GM21786 (cell line): ENCODE data around the gene CLTB.

Experiments used
- ATAC-seq: cut with Tn5 transposase; IDR thresholded peaks from one replicate; pipeline ENCODE4 v1.9.1; 2021; ENCODE audit not compliant: unreplicated experiment

The CLTB gene

DNA sequence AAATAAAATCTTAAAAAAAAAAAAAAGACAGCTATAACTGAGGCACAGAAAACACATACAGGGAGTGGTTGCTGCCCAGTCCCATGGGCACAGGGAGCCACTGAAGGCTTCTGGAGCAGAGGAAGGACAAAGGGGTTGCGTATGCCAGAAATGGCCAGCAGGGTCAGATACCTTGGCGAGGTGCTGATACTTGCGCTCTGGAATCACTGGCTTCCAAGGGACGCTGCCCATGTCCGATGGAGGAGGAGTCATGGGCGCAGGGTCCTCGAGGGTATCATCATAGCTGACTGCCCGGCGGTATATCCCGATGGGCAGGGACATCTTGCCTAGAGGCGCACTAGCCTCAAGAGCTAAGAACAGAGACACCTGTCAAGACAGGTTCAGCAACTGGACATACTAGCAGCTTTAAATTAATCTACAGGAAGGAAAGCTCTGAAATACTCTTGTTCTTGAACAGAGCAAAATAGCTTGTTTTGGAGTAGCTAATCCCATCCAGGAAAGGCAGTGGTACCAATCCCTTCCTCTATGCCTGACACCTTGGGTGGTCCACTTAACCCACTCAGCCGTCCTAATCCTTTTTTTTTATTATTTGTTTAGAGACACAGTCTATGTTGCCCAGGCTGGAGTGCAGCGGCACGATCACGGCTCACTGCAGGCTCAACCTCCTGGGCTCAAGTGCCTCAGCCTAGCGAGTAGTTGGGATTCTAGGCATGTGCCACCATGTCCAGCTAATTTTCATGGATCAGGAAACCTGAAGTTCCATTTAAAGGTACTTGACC is 60.8 kb downstream of the CLTB start:
- ATAC-seq: no peak

GRCh38 chr5:176353533-176353932 is 62.8 kb downstream of the CLTB start:
- ATAC-seq: no peak

DNA sequence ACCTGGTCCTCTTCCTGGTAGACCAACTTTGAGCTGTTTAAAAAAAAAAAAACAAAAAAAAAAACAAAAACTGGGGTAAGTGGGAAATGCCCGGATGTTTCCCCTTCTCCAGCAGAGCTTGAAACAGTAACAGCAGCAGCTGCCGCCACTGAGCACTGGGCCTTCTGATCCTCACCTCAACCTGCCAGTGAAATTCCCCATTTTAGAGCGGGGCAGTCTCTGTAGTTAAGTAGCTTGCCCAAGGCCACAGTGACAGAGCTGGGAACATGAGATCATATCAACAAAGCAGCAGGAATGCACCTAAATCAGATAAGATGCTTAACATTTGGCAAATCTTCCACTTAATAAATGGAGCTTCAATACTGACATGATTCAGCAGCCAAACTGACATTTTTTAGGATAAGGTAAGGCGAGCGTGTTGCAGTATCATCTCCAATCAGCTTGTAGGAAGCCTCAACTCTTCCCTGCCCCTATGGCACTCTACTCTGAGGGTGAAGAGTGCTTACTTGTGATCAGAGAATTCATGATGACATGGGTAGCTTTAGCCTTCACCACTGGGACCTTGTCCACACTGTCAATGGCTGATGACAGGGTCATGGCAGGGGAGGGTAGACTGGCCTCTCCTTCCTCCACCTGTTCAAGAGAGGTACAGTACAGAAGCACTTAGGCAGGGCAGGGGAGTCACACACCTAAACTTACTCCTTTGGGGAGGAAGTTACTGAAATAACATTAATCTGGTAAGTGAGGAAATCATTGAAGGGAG is 64.0 kb downstream of the CLTB start:
- ATAC-seq: no peak

DNA sequence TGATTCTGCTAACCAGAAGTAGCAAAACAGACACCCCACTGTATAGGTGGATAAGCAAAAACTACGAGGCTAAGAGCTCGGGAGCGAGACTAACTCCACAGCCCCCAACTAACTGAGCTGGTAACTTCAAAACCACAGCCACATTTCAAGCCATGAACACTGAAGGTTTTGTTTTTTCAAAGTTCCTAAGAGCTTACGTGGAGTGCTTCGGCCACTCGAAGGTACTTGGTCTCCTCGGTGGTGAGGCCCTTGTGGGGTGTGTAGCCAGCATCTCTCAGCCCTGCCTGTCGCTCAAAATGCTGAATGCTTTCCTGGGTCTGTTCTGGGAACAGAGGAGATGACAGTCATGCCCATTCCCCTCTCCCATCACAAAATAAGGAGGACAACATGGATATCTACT is 65.9 kb downstream of the CLTB start:
- no peak for ATAC-seq

DNA sequence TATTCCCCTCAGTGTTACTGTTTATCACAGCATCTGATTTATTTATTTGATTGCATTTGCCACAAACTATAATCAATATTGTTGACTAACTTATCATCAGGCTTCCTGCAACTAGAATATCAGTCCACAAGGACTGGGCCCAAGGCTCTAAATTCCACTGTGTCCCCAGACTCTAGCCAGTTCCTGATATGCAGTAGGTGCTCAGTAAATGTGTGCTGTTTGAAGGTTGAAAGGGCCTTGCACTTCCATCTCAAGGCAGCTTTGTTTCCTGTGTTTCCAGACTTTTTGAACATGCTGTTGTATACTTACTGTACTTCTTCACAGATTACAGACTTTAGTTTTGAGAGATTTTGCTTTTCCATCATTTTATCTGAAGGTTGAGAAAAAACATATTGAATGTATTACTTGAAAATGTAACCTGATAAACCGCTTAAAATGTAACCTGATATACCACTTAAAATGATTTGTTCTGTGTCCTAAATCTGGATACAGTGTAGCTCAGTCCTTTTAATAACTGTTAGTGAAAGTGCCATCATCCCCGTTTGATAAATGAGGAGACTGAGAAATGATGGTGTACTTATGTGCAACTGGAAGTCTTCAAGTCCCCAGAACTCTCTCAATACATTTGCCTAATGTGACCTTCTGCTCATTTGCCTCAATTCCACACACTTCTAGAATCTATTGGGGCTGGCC is 73.4 kb downstream of the CLTB start:
- ATAC-seq: no peak
